ENCODE measurements around the gene UQCC3. TPM values are rescaled to one million over a fixed set of nuclear protein-coding genes. Genes with fewer than 3 reads are reported as not detected.

The UQCC3 gene
- total and polyA plus RNA-seq, 2 donors (not counting 3 experiments of a cell fraction or from before 2014, with no cell fraction given): 8.6 to 15.5 TPM

GRCh38 chr11:62648967-62649364 lies 22.5 kb upstream of the UQCC3 start:
- peaks cover 11 to 25% of the 10 kb centered on the region in 2 experiments for H3K36me3 ChIP-seq (ENCODE audit: control insufficient read depth in 2 of 2, extremely low read depth in 1 of 2, insufficient read depth in 2 of 2, low read length in 2 of 2)
- no TSS peak for BruUV-seq (replicated peaks)

More at GRCh38 chr11:62648967-62649364, 22.5 kb upstream of the UQCC3 start:
- Histone ChIP-seq H3K9me1 (replicated peaks; ENCODE audit: control insufficient read depth, extremely low read depth, insufficient read depth, low read length) (no peaks in the 10 kb centered on the region), H2AFZ (ENCODE audit: low read depth, low read length) (no peak overlapping the region), H3K27me3 (ENCODE audit: control insufficient read depth in 2 of 2, insufficient read depth in 2 of 2, low read length in 2 of 2) (no peaks in the 10 kb centered on the region), H3K27ac (ENCODE audit: insufficient read depth, low read depth, low read length) (no peak overlapping the region), H3K9ac (replicated peaks; ENCODE audit: extremely low read depth, insufficient read depth, low read length) (no peak overlapping the region), H3K4me2 (ENCODE audit: insufficient read depth, low read length) (no peak overlapping the region), H3K9me3 (replicated peaks; ENCODE audit: control insufficient read depth, insufficient read depth, low read length) (no peaks in the 10 kb centered on the region), H3K4me3 (replicated peaks in 1 of 3; ENCODE audit: insufficient read depth in 1 of 3, low read depth in 1 of 3, low read length in 3 of 3) (no peak overlapping the region), H3K4me1 (ENCODE audit: control insufficient read depth, extremely low read depth, insufficient read depth, low read length) (peaks cover 13% of the 10 kb centered on the region), H4K20me1 (replicated peaks; ENCODE audit: control insufficient read depth, extremely low read depth, insufficient read depth, low read length) (no peaks in the 10 kb centered on the region), H3K79me2 (ENCODE audit: control insufficient read depth, insufficient read depth, low read length) (peaks cover 43% of the 10 kb centered on the region)
- no peak for TF ChIP-seq JUN (IDR thresholded peaks at IDR 0.05; ENCODE audit: borderline replicate concordance, insufficient read depth, insufficient read length, low read depth)
- TF ChIP-seq MYC (IDR thresholded peaks at IDR 0.05; ENCODE audit: low read depth, low read length): no peak
- no peak for TF ChIP-seq GATA2 (IDR thresholded peaks at IDR 0.05; ENCODE audit: insufficient read depth, insufficient read length, low read depth, low read length)
- no peak for TF ChIP-seq FOS (IDR thresholded peaks at IDR 0.05; ENCODE audit: borderline replicate concordance, insufficient read depth, low read length)
- no peak for TF ChIP-seq POLR2A (IDR thresholded peaks at IDR 0.05; ENCODE audit: low read depth, low read length)
- TF ChIP-seq EZH2 (IDR thresholded peaks at IDR 0.05; ENCODE audit: borderline replicate concordance, low read depth, low read length, severe bottlenecking): no peak
- no peak for TF ChIP-seq MAX (IDR thresholded peaks at IDR 0.05; ENCODE audit: insufficient read depth, insufficient read length)
- TF ChIP-seq POLR2AphosphoS5 (IDR thresholded peaks at IDR 0.05; ENCODE audit: insufficient read depth, low read depth, low read length): no peak
- no peak for TF ChIP-seq CTCF (IDR thresholded peaks at IDR 0.05; ENCODE audit: extremely low read depth in 1 of 2, insufficient read depth in 1 of 2, low read depth in 1 of 2, low read length in 2 of 2)
- dilution Hi-C loops (cut with MboI; ENCODE audit: extremely low pct_ligation_motif_present, low sequenced_read_pairs) (no loop called here), intact Hi-C loops (cut with micrococcal nuclease) (no loop called here)
- ChIA-PET POLR2A (interaction anchor here (1.2 to 2.5 kb wide), 2 partner anchors 16 to 192 kb away, joined by 4 to 13 read pairs; partner anchors contain the start of genes C11orf98 and CSKMT), CTCF (interaction anchor here (1.7 to 1.9 kb wide), 2 partner anchors 45 to 58 kb away, joined by 4 read pairs; partner anchors contain the start of gene TUT1)
- DNase-seq (ENCODE audit: low read depth, low spot score) (no peak), FAIRE-seq (no peak)

Data from endothelial cell of umbilical vein (primary cell).